ENCODE measurements around the gene SLC8A1. TPM values are rescaled to one million over a fixed set of nuclear protein-coding genes. Genes with fewer than 3 reads are reported as not detected.

SLC8A1 gene
- total and polyA plus RNA-seq, 2 donors (not counting 1 experiment from before 2014, with no cell fraction given), result 17.4 to 109 TPM

- Histone ChIP-seq H3K27ac (ENCODE audit: insufficient read depth, low read length) (no peak overlapping the region), H3K9ac (ENCODE audit: insufficient read depth, low read length) (no peak overlapping the region), H3K36me3 (ENCODE audit: control insufficient read depth, insufficient read depth, low read length) (no peaks in the 10 kb centered on the region), H3K4me1 (ENCODE audit: control insufficient read depth, extremely low read depth, insufficient read depth, low read length) (peaks cover 1% of the 10 kb centered on the region), H2AFZ (ENCODE audit: low read length) (no peak overlapping the region), H3K4me3 (replicated peaks in 1 of 4; ENCODE audit: control extremely low read depth in 1 of 4, insufficient read depth in 1 of 4, low read depth in 3 of 4, low read length in 4 of 4) (no peak overlapping the region), H4K20me1 (ENCODE audit: control insufficient read depth, extremely low read depth, insufficient read depth, low read length) (no peaks in the 10 kb centered on the region), H3K79me2 (ENCODE audit: control insufficient read depth, insufficient read depth, low read length) (no peaks in the 10 kb centered on the region), H3K27me3 (ENCODE audit: control insufficient read depth, insufficient read depth, low read length) (no peaks in the 10 kb centered on the region), H3K9me3 (ENCODE audit: control insufficient read depth, insufficient read depth, low read depth, low read length) (no peaks in the 10 kb centered on the region), H3K4me2 (ENCODE audit: extremely low read depth, insufficient read depth, low read length) (no peak overlapping the region)
- TF ChIP-seq, protein P1, sequence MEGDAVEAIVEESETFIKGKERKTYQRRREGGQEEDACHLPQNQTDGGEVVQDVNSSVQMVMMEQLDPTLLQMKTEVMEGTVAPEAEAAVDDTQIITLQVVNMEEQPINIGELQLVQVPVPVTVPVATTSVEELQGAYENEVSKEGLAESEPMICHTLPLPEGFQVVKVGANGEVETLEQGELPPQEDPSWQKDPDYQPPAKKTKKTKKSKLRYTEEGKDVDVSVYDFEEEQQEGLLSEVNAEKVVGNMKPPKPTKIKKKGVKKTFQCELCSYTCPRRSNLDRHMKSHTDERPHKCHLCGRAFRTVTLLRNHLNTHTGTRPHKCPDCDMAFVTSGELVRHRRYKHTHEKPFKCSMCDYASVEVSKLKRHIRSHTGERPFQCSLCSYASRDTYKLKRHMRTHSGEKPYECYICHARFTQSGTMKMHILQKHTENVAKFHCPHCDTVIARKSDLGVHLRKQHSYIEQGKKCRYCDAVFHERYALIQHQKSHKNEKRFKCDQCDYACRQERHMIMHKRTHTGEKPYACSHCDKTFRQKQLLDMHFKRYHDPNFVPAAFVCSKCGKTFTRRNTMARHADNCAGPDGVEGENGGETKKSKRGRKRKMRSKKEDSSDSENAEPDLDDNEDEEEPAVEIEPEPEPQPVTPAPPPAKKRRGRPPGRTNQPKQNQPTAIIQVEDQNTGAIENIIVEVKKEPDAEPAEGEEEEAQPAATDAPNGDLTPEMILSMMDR (conservative IDR thresholded peaks at IDR 0.05 in 1 of 2, IDR thresholded peaks at IDR 0.05 in 1 of 2; ENCODE audit: low read depth in 1 of 2, low read length in 2 of 2), result no peak
- TF ChIP-seq EZH2 (IDR thresholded peaks at IDR 0.05; ENCODE audit: low read length, missing control alignments), result no peak
- no peak for DNase-seq (ENCODE audit: low read depth in 2 of 2)
Observed at GRCh38 chr2:40339026-40339425, 112.9 kb downstream of the SLC8A1 start.

DNA sequence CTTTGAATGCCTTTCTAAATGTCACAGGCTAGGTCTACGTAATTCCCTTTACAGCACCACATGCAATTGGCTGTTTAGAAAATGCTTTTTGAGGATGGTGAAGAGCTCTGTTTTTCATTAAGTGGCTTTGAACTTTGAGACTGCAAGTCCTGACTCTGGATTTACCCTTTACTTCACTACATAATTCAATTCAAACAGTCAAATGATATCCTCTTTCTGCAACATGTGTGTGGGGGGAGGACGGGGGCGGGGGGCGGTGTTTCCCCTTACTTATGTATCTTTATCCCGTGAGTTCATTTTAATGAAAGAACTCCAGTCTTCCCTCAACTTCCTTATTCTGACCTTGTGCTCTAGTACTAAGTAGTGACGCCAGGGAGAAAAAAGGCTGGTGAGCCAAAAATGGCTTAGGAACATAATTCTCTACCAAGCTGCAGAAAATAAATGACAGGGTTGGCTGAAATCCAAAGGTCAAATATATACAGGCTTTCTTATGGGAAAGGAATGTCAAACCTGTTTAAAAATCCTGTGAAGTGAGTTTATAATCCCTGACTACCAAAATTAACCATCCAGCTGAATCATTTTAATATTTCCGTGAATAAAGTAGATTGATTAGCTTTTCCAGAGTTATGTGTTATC, 119.6 kb downstream of the SLC8A1 start:
- no peak overlapping the region for H3K27ac ChIP-seq (ENCODE audit: insufficient read depth, low read length)
- no peaks in the 10 kb centered on the region for H3K4me1 ChIP-seq (ENCODE audit: control insufficient read depth, extremely low read depth, insufficient read depth, low read length)
- H3K9me3 ChIP-seq (ENCODE audit: control insufficient read depth, insufficient read depth, low read depth, low read length), result no peaks in the 10 kb centered on the region
- H4K20me1 ChIP-seq (ENCODE audit: control insufficient read depth, extremely low read depth, insufficient read depth, low read length), result no peaks in the 10 kb centered on the region
- peak; percentile 85 to 86 for DNase-seq (ENCODE audit: low read depth in 2 of 2)
- no peaks in the 10 kb centered on the region for H3K79me2 ChIP-seq (ENCODE audit: control insufficient read depth, insufficient read depth, low read length)
- no peak overlapping the region for H3K4me2 ChIP-seq (ENCODE audit: extremely low read depth, insufficient read depth, low read length)
- TF ChIP-seq EZH2 (IDR thresholded peaks at IDR 0.05; ENCODE audit: low read length, missing control alignments), result no peak
- TF ChIP-seq, protein P1 (conservative IDR thresholded peaks at IDR 0.05 in 1 of 2, IDR thresholded peaks at IDR 0.05 in 1 of 2; ENCODE audit: low read depth in 1 of 2, low read length in 2 of 2), result no peak
- no peak overlapping the region for H2AFZ ChIP-seq (ENCODE audit: low read length)
- no peaks in the 10 kb centered on the region for H3K27me3 ChIP-seq (ENCODE audit: control insufficient read depth, insufficient read depth, low read length)
- no peak overlapping the region for H3K4me3 ChIP-seq (replicated peaks in 1 of 4; ENCODE audit: control extremely low read depth in 1 of 4, insufficient read depth in 1 of 4, low read depth in 3 of 4, low read length in 4 of 4)
- H3K36me3 ChIP-seq (ENCODE audit: control insufficient read depth, insufficient read depth, low read length), result no peaks in the 10 kb centered on the region
- no peak overlapping the region for H3K9ac ChIP-seq (ENCODE audit: insufficient read depth, low read length)

- H3K79me2 ChIP-seq (ENCODE audit: control insufficient read depth, insufficient read depth, low read length), result no peaks in the 10 kb centered on the region
- DNase-seq (ENCODE audit: low read depth in 2 of 2), result no peak
- H4K20me1 ChIP-seq (ENCODE audit: control insufficient read depth, extremely low read depth, insufficient read depth, low read length), result no peaks in the 10 kb centered on the region
- no peak overlapping the region for H3K4me2 ChIP-seq (ENCODE audit: extremely low read depth, insufficient read depth, low read length)
- no peak overlapping the region for H2AFZ ChIP-seq (ENCODE audit: low read length)
- no peaks in the 10 kb centered on the region for H3K36me3 ChIP-seq (ENCODE audit: control insufficient read depth, insufficient read depth, low read length)
- no peak overlapping the region for H3K4me3 ChIP-seq (replicated peaks in 1 of 4; ENCODE audit: control extremely low read depth in 1 of 4, insufficient read depth in 1 of 4, low read depth in 3 of 4, low read length in 4 of 4)
- no peak overlapping the region for H3K9ac ChIP-seq (ENCODE audit: insufficient read depth, low read length)
- H3K27me3 ChIP-seq (ENCODE audit: control insufficient read depth, insufficient read depth, low read length), result no peaks in the 10 kb centered on the region
- H3K27ac ChIP-seq (ENCODE audit: insufficient read depth, low read length), result no peak overlapping the region
- no peak for TF ChIP-seq EZH2 (IDR thresholded peaks at IDR 0.05; ENCODE audit: low read length, missing control alignments)
- no peaks in the 10 kb centered on the region for H3K9me3 ChIP-seq (ENCODE audit: control insufficient read depth, insufficient read depth, low read depth, low read length)
- H3K4me1 ChIP-seq (ENCODE audit: control insufficient read depth, extremely low read depth, insufficient read depth, low read length), result no peaks in the 10 kb centered on the region
Observed at GRCh38 chr2:40330096-40330495, 121.8 kb downstream of the SLC8A1 start.
